SK-N-MC (cell line): ENCODE results near the gene CHD3.

Experiments
- EZH2 ChIP-seq: fragments of 200-600 bp; sonication (generic); IDR thresholded peaks from one replicate; pipeline ENCODE4 v1.6.1; 2017; ENCODE audit warnings: antibody characterized with exemption
- FOXP2 ChIP-seq: optimal IDR thresholded peaks from 2 replicates; pipeline ENCODE3; 2011; ENCODE audit warnings: mild to moderate bottlenecking, moderate library complexity; ENCODE audit not compliant: insufficient read depth; ENCODE audit errors: extremely low read length, control extremely low read depth
- POLR2AphosphoS5 ChIP-seq: IDR thresholded peaks from 2 replicates; pipeline ENCODE4 v1.6.1; 2012; ENCODE audit warnings: mild to moderate bottlenecking, low read depth, low read length, borderline replicate concordance

- TF ChIP-seq POLR2AphosphoS5 (no peak), EZH2 (no peak), FOXP2 (no peak)
Observed at GRCh38 chr17:7910711-7911110, 22.1 kb downstream of the CHD3 start.
